PC-3 (cell line): ENCODE data around the gene ZC3H4. TPM values are rescaled to one million over a fixed set of nuclear protein-coding genes. Genes with fewer than 3 reads are reported as not detected.

Source experiments
- ATAC-seq: fragments of 200-7000 bp; cut with Tn5 transposase; 2 replicates; pipeline ENCODE4 v1.9.1; 2020; ENCODE audit warnings: mild to moderate bottlenecking, moderate library complexity
- BruUV-seq: library from RNA; stranded (reverse); fragments of 400-500 nt; replicated peaks from 2 replicates; lab custom pipeline; 2021; lab: Mats Ljungman, UMichigan
- CTCF ChIA-PET: fragments of 300-600 bp; sonication (Branson Sonifier 250); formaldehyde crosslinking; loops from one replicate; lab custom pipeline; 2022; ENCODE audit warnings: antibody characterized with exemption; lab: Charles Lee
- POLR2A ChIA-PET: fragments of 300-600 bp; sonication (Branson Sonifier 250); formaldehyde crosslinking; loops from one replicate; lab custom pipeline; 2022; ENCODE audit warnings: antibody characterized with exemption; ENCODE audit not compliant: unreplicated experiment; lab: Charles Lee
- DNase-seq: peaks from one replicate; pipeline ENCODE4 v3.0.0-alpha.2; 2015
- H2AFZ ChIP-seq: fragments of 300-600 bp; sonication (generic); 2 replicates; pipeline ENCODE4 v1.6.0; 2016; ENCODE audit warnings: antibody characterized with exemption, low read length
- H3F3A ChIP-seq: fragments of 300-600 bp; sonication (generic); one replicate; pipeline ENCODE4 v1.6.0; 2017; ENCODE audit warnings: antibody characterized with exemption, low read length, control low read depth, mild to moderate bottlenecking; ENCODE audit not compliant: unreplicated experiment
- H3K27ac ChIP-seq: fragments of 300-600 bp; sonication (generic); 2 replicates; pipeline ENCODE4 v1.5.1; 2016; ENCODE audit warnings: mild to moderate bottlenecking, low read length
- H3K27me3 ChIP-seq: fragments of 300-600 bp; sonication (generic); 2 replicates; pipeline ENCODE4 v1.6.1; 2016; ENCODE audit warnings: low read length, mixed read lengths
- H3K36me3 ChIP-seq: fragments of 300-600 bp; sonication (generic); 2 replicates; pipeline ENCODE4 v1.6.1; 2016; ENCODE audit warnings: low read depth, mixed run types, low read length, mixed read lengths
- H3K4me1 ChIP-seq: fragments of 300-600 bp; sonication (generic); 2 replicates; pipeline ENCODE4 v1.5.1; 2016; ENCODE audit warnings: low read length; ENCODE audit not compliant: insufficient read depth
- H3K4me2 ChIP-seq: fragments of 300-600 bp; sonication (generic); 2 replicates; pipeline ENCODE4 v1.6.0; 2016; ENCODE audit warnings: low read length
- H3K4me3 ChIP-seq: fragments of 300-600 bp; sonication (generic); 2 replicates; pipeline ENCODE4 v1.5.1; 2016; ENCODE audit warnings: mild to moderate bottlenecking, low read length, mixed read lengths
- H3K79me2 ChIP-seq: fragments of 300-600 bp; sonication (generic); 2 replicates; pipeline ENCODE4 v1.6.1; 2017; ENCODE audit warnings: low read length, mixed read lengths
- H3K9ac ChIP-seq: fragments of 300-600 bp; sonication (generic); 2 replicates; pipeline ENCODE4 v1.6.0; 2016; ENCODE audit warnings: mild to moderate bottlenecking, low read length
- H3K9me2 ChIP-seq: fragments of 300-600 bp; sonication (generic); replicated peaks from 2 replicates; pipeline ENCODE4 v1.6.1; 2016; ENCODE audit warnings: mixed run types, low read length, mixed read lengths
- H3K9me3 ChIP-seq: fragments of 300-600 bp; sonication (generic); 2 replicates; pipeline ENCODE4 v1.6.1; 2016; ENCODE audit warnings: low read length, mixed read lengths
- H4K20me1 ChIP-seq: fragments of 300-600 bp; sonication (generic); 2 replicates; pipeline ENCODE4 v1.6.1; 2016; ENCODE audit warnings: low read length, mixed read lengths
- CTCF ChIP-seq: fragments of 300-600 bp; sonication (generic); conservative IDR thresholded peaks from 2 replicates; pipeline ENCODE4 v1.5.1; 2017; ENCODE audit warnings: antibody characterized with exemption, low read depth, mild to moderate bottlenecking, low read length
- EZH2 ChIP-seq: fragments of 300-600 bp; sonication (generic); IDR thresholded peaks from one replicate; pipeline ENCODE4 v1.6.1; 2017; ENCODE audit warnings: antibody characterized with exemption, mild to moderate bottlenecking, low read length; ENCODE audit not compliant: unreplicated experiment
- EZH2phosphoT487 ChIP-seq: fragments of 300-600 bp; sonication (generic); IDR thresholded peaks from 2 replicates; pipeline ENCODE4 v1.6.1; 2018; ENCODE audit warnings: mild to moderate bottlenecking, antibody characterized with exemption, low read length, borderline replicate concordance
- intact Hi-C: fragments of 100-400 bp; cut with micrococcal nuclease; formaldehyde crosslinking; loops from 2 replicates; pipeline ENCODE4 v1.9.0; 2023
- total RNA-seq: library from RNA; depleted of rRNA; stranded (reverse); fragments of >200 nt; gene quantifications from 2 replicates; pipeline ENCODE4 v1.2.3, GENCODE V29; 2014

Gene ZC3H4
- total RNA-seq, 1 experiment from 2014 or later = 13.4 TPM

- Histone ChIP-seq H3K9me2 (no peaks in the 10 kb centered on the region), H3K4me2 (peak overlapping the region; percentile 85), H3K27me3 (no peaks in the 10 kb centered on the region), H3K27ac (peak overlapping the region; percentile 99), H3K79me2 (peaks cover 47% of the 10 kb centered on the region), H3K36me3 (no peaks in the 10 kb centered on the region), H3K4me1 (peaks cover 30% of the 10 kb centered on the region), H3K4me3 (peak overlapping the region; percentile 93), H3F3A (peaks cover 10% of the 10 kb centered on the region), H3K9ac (peak overlapping the region; percentile 100), H2AFZ (peak overlapping the region; percentile 55), H4K20me1 (no peaks in the 10 kb centered on the region), H3K9me3 (no peaks in the 10 kb centered on the region)
- BruUV-seq = no TSS peak
- ChIA-PET POLR2A (interaction anchor here (1.0 kb wide), 1 partner anchor 9 kb away, joined by 4 read pairs; no protein-coding TSS in a partner anchor), CTCF (no interaction called here)
- DNase-seq = peak; percentile 68
- intact Hi-C loops = loop anchor here (5.0 kb wide), 1 partner anchor 35 kb away; no protein-coding TSS in a partner anchor
- peak; percentile 6 for ATAC-seq
- TF ChIP-seq CTCF (no peak), EZH2phosphoT487 (no peak), EZH2 (no peak)
Measured at GRCh38 chr19:47112166-47112996, 1.2 kb downstream of the ZC3H4 start.

- H3K36me3 ChIP-seq = no peaks in the 10 kb centered on the region; the same call in 1 of the 2 replicates
- H3K27ac ChIP-seq = peak overlapping the region; percentile 99
- no peaks in the 10 kb centered on the region for H4K20me1 ChIP-seq
- no peak for ATAC-seq
- BruUV-seq = no TSS peak
- H3K4me1 ChIP-seq = peaks cover 36% of the 10 kb centered on the region
- H3K4me3 ChIP-seq = peak overlapping the region; percentile 93
- H3K9me3 ChIP-seq = no peaks in the 10 kb centered on the region
- ChIA-PET CTCF (no interaction called here), POLR2A (no interaction called here)
- no peak for DNase-seq
- no peaks in the 10 kb centered on the region for H3K27me3 ChIP-seq
- no peak for TF ChIP-seq CTCF
- TF ChIP-seq EZH2 = no peak
- TF ChIP-seq EZH2phosphoT487 = no peak
- H3F3A ChIP-seq = peaks cover 10% of the 10 kb centered on the region
- peak overlapping the region; percentile 85 for H3K4me2 ChIP-seq
- peaks cover 53% of the 10 kb centered on the region for H3K79me2 ChIP-seq
- intact Hi-C loops = loop anchor here (5.0 kb wide), 1 partner anchor 34 kb away; no protein-coding TSS in a partner anchor
- H3K9ac ChIP-seq = peak overlapping the region; percentile 100
- H3K9me2 ChIP-seq = no peaks in the 10 kb centered on the region
- H2AFZ ChIP-seq = 0 out of 2 replicates have a peak overlapping the region, but pooled peaks have one; percentile 55
Measured at GRCh38 chr19:47111682-47112165, 1.9 kb downstream of the ZC3H4 start.
